HepG2 (cell line): ENCODE measurements around the gene MCEE. TPM values are rescaled to one million over a fixed set of nuclear protein-coding genes. Genes with fewer than 3 reads are reported as not detected.
A peak's percentile ranks its signal among the peaks of the same experiment; 100 is the strongest.

Experiments
- CERS6 ChIP-seq: sonication (generic); formaldehyde crosslinking; IDR thresholded peaks from 2 replicates; pipeline ENCODE4 v1.5.0; 2020; ENCODE audit warnings: missing genetic modification reagents
- FUBP1 ChIP-seq: sonication (generic); formaldehyde crosslinking; IDR thresholded peaks from 2 replicates; pipeline ENCODE4 v1.5.1; 2020; ENCODE audit warnings: missing genetic modification reagents, mild to moderate bottlenecking, borderline replicate concordance
- GABPB1 ChIP-seq: IDR thresholded peaks from 2 replicates; pipeline ENCODE4 v1.6.1; 2016; ENCODE audit warnings: mild to moderate bottlenecking, missing genetic modification reagents, moderate library complexity, missing compliant biosample characterization
- HNF4A ChIP-seq: sonication (generic); formaldehyde crosslinking; IDR thresholded peaks from 2 replicates; pipeline ENCODE4 v1.4.0; 2020; ENCODE audit warnings: missing genetic modification reagents
- KAT2B ChIP-seq: fragments of 150-350 bp; IDR thresholded peaks from 2 replicates; pipeline ENCODE4 v1.6.1; 2014; ENCODE audit warnings: low read depth, low read length, borderline replicate concordance
- KDM3A ChIP-seq: IDR thresholded peaks from 2 replicates; pipeline ENCODE4 v1.6.1; 2018; ENCODE audit warnings: low read depth, missing compliant biosample characterization
- KLF16 ChIP-seq, 2 experiments: sonication (generic) in 1 of 2; formaldehyde crosslinking in 1 of 2; IDR thresholded peaks; 2 replicates each; pipeline versions ENCODE4 v1.6.1 to v1.8.0; 2016 to 2023; ENCODE audit warnings: missing genetic modification reagents in 2 of 2, missing compliant biosample characterization in 1 of 2
- MLLT10 ChIP-seq: sonication (generic); formaldehyde crosslinking; IDR thresholded peaks from 2 replicates; pipeline ENCODE4 v1.4.0; 2020; ENCODE audit warnings: missing genetic modification reagents
- PHF21A ChIP-seq: sonication (generic); formaldehyde crosslinking; IDR thresholded peaks from 2 replicates; pipeline ENCODE4 v1.5.0; 2020; ENCODE audit warnings: mild to moderate bottlenecking, missing genetic modification reagents
- PITX1 ChIP-seq: sonication (generic); formaldehyde crosslinking; IDR thresholded peaks from 2 replicates; pipeline ENCODE4 v1.5.1; 2020; ENCODE audit warnings: mild to moderate bottlenecking, missing genetic modification reagents
- POLR2AphosphoS5 ChIP-seq: IDR thresholded peaks from 2 replicates; pipeline ENCODE4 v1.6.1; 2012; ENCODE audit warnings: low read depth, low read length
- PRDM4 ChIP-seq: sonication (generic); formaldehyde crosslinking; IDR thresholded peaks from 2 replicates; pipeline ENCODE4 v1.9.0; 2021; ENCODE audit warnings: missing genetic modification reagents, borderline replicate concordance
- REL ChIP-seq: sonication (generic); formaldehyde crosslinking; conservative IDR thresholded peaks from 2 replicates; pipeline ENCODE4 v1.8.0; 2022; ENCODE audit warnings: mild to moderate bottlenecking, missing genetic modification reagents, moderate library complexity
- SIX1 ChIP-seq: sonication (generic); formaldehyde crosslinking; IDR thresholded peaks from 2 replicates; pipeline ENCODE4 v1.4.0; 2020; ENCODE audit warnings: missing genetic modification reagents, borderline replicate concordance
- TCF7 ChIP-seq: sonication (generic); IDR thresholded peaks from 2 replicates; pipeline ENCODE4 v1.6.1; 2016; ENCODE audit warnings: antibody characterized with exemption, low read depth
- U2AF2 ChIP-seq: fragments of 200-400 bp; formaldehyde crosslinking; IDR thresholded peaks from 2 replicates; pipeline ENCODE4 v1.6.1; 2017; ENCODE audit warnings: low read depth, mild to moderate bottlenecking, low read length
- ZC3H13 ChIP-seq: sonication (generic); formaldehyde crosslinking; IDR thresholded peaks from 2 replicates; pipeline ENCODE4 v1.8.1; 2023; ENCODE audit warnings: mild to moderate bottlenecking, missing genetic modification reagents, moderate library complexity
- ZFP62 ChIP-seq: sonication (generic); formaldehyde crosslinking; IDR thresholded peaks from 2 replicates; pipeline ENCODE4 v1.4.0; 2020; ENCODE audit warnings: missing genetic modification reagents
- ZKSCAN1 ChIP-seq: fragments of 150-350 bp; IDR thresholded peaks from 2 replicates; pipeline ENCODE4 v1.6.1; 2014; ENCODE audit warnings: low read length
- ZNF235 ChIP-seq: sonication (generic); formaldehyde crosslinking; IDR thresholded peaks from 2 replicates; pipeline ENCODE4 v1.8.1; 2023; ENCODE audit warnings: mild to moderate bottlenecking, missing genetic modification reagents, borderline replicate concordance
- ZNF296 ChIP-seq: sonication (generic); formaldehyde crosslinking; conservative IDR thresholded peaks from 2 replicates; pipeline ENCODE4 v1.5.0; 2020; ENCODE audit warnings: mild to moderate bottlenecking, missing genetic modification reagents
- ZNF329 ChIP-seq: sonication (generic); formaldehyde crosslinking; IDR thresholded peaks from 2 replicates; pipeline ENCODE4 v1.9.0; 2021; ENCODE audit warnings: low read depth, mild to moderate bottlenecking, missing genetic modification reagents
- ZNF33B ChIP-seq: sonication (generic); formaldehyde crosslinking; IDR thresholded peaks from 2 replicates; pipeline ENCODE4 v1.5.1; 2020; ENCODE audit warnings: mild to moderate bottlenecking, missing genetic modification reagents
- ZNF552 ChIP-seq: sonication (generic); formaldehyde crosslinking; IDR thresholded peaks from 2 replicates; pipeline ENCODE4 v1.9.0; 2022; ENCODE audit warnings: missing genetic modification reagents, mild to moderate bottlenecking, borderline replicate concordance
- ZNF563 ChIP-seq: sonication (generic); formaldehyde crosslinking; IDR thresholded peaks from 2 replicates; pipeline ENCODE4 v1.8.0; 2022; ENCODE audit warnings: mild to moderate bottlenecking, moderate library complexity, missing genetic modification reagents
- ZNF790 ChIP-seq: sonication (generic); formaldehyde crosslinking; IDR thresholded peaks from 2 replicates; pipeline ENCODE4 v1.8.0; 2022; ENCODE audit warnings: missing genetic modification reagents, mild to moderate bottlenecking, borderline replicate concordance
- polyA plus RNA-seq, 8 experiments: library from polyadenylated mRNA; depleted of rRNA in 3 of 8; stranded (reverse) in 7 of 8; unstranded in 1 of 8; fragments of >200 nt; fragmentation: Illumina TruSeq in 4 of 8; extraction: Trizol in 4 of 8; gene quantifications; 2 replicates each; pipeline versions ENCODE4 v1.2.1 to v1.2.3, GENCODE V29; 2011 to 2016; ENCODE audit warnings: low read depth in 4 of 8, missing spikeins in 1 of 8, mixed read lengths in 1 of 8; ENCODE audit not compliant: insufficient read depth in 1 of 8
- total RNA-seq, 5 experiments: library from RNA; depleted of rRNA; stranded (reverse); fragments of >200 nt; fragmentation: Illumina TruSeq; extraction: Trizol; gene quantifications; 2 replicates each; pipeline ENCODE4 v1.2.3, GENCODE V29; 2016; ENCODE audit warnings: low read depth in 1 of 5

MCEE gene
- total and polyA plus RNA-seq, 2 of the 13 experiments (the other 11 are each of a cell fraction or from before 2014, with no cell fraction given): 32.0 to 66.9 TPM

- TF ChIP-seq ZFP62 (CRISPR knock-in tag) (no peak), ZNF552 (peak; percentile 94; the same call in 1 of the 2 replicates), PITX1 (CRISPR knock-in tag) (0 out of 2 replicates have a peak, but pooled peaks have one; percentile 39), ZNF790 (CRISPR knock-in tag) (peak; percentile 29; the same call in 1 of the 2 replicates), ZNF33B (CRISPR knock-in tag) (peak; percentile 10; the same call in 1 of the 2 replicates), KAT2B (no peak), ZKSCAN1 (no peak), TCF7 (no peak), KDM3A (CRISPR knock-in tag) (peak; percentile 90), ZNF296 (CRISPR knock-in tag) (no peak; the same call in 1 of the 2 replicates), MLLT10 (0 out of 2 replicates have a peak, but pooled peaks have one; percentile 69), FUBP1 (CRISPR knock-in tag) (0 out of 2 replicates have a peak, but pooled peaks have one; percentile 50), SIX1 (no peak; the same call in 1 of the 2 replicates), PRDM4 (CRISPR knock-in tag) (peak; percentile 59; the same call in 1 of the 2 replicates), CERS6 (CRISPR knock-in tag) (peak; percentile 94), ZNF329 (CRISPR knock-in tag) (peak; percentile 90), ZNF235 (CRISPR knock-in tag) (no peak), KLF16 (CRISPR knock-in tag; IDR thresholded peaks at IDR 0.05) (peak; percentile 5 to 99; a peak in 2 of 4 replicates), HNF4A (CRISPR knock-in tag) (peak; percentile 56; the same call in 1 of the 2 replicates), PHF21A (CRISPR knock-in tag) (peak; percentile 55), GABPB1 (CRISPR knock-in tag) (peak; percentile 100), U2AF2 (0 out of 2 replicates have a peak, but pooled peaks have one; percentile 59), POLR2AphosphoS5 (peak; percentile 82), ZNF563 (CRISPR knock-in tag) (peak; percentile 93), REL (peak; percentile 96), ZC3H13 (CRISPR knock-in tag) (peak; percentile 98)
Measured at GRCh38 chr2:71130152-71130904, at the start of gene MCEE, which contains the start of gene MPHOSPH10 (continued).
